ENCODE data around the gene ARHGAP4. TPM values are rescaled to one million over a fixed set of nuclear protein-coding genes. Genes with fewer than 3 reads are reported as not detected.

Gene ARHGAP4
- total and polyA plus RNA-seq, 2 donors (not counting 3 experiments of a cell fraction or from before 2014, with no cell fraction given): 20.9 to 33.3 TPM

DNA sequence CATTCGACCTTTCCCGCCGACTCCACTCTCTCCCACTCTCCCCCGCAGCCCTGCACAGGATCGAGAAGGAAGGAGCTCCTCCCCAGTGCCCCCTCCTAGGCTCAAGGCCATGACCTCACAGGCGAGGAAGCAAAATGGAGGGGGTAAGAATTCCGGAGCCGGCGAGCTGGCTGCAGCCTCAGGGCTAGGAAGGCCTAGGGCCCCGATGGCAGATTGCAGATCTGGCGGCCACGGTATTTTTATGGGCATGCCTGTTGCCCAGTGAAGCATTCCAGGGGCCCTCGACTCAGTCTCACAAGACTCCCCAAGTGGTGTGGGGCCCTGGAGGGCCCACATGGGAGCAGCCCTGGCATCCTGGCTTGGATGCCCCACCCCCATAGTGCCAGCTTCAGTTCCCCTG is 39.1 kb downstream of the ARHGAP4 start:
- peaks cover 28 to 32% of the 10 kb centered on the region in 2 experiments for H3K27me3 ChIP-seq (ENCODE audit: control insufficient read depth in 2 of 2, insufficient read depth in 2 of 2, low read length in 2 of 2)
- TF ChIP-seq, protein P1, sequence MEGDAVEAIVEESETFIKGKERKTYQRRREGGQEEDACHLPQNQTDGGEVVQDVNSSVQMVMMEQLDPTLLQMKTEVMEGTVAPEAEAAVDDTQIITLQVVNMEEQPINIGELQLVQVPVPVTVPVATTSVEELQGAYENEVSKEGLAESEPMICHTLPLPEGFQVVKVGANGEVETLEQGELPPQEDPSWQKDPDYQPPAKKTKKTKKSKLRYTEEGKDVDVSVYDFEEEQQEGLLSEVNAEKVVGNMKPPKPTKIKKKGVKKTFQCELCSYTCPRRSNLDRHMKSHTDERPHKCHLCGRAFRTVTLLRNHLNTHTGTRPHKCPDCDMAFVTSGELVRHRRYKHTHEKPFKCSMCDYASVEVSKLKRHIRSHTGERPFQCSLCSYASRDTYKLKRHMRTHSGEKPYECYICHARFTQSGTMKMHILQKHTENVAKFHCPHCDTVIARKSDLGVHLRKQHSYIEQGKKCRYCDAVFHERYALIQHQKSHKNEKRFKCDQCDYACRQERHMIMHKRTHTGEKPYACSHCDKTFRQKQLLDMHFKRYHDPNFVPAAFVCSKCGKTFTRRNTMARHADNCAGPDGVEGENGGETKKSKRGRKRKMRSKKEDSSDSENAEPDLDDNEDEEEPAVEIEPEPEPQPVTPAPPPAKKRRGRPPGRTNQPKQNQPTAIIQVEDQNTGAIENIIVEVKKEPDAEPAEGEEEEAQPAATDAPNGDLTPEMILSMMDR (IDR thresholded peaks at IDR 0.05; ENCODE audit: extremely low read depth in 1 of 2, insufficient read depth in 1 of 2, low read depth in 1 of 2, low read length in 2 of 2): no peak
- TF ChIP-seq POLR2A (IDR thresholded peaks at IDR 0.05; ENCODE audit: low read depth, low read length) (no peak), POLR2AphosphoS5 (IDR thresholded peaks at IDR 0.05; ENCODE audit: insufficient read depth, low read depth, low read length) (no peak), EZH2 (IDR thresholded peaks at IDR 0.05; ENCODE audit: borderline replicate concordance, low read depth, low read length, severe bottlenecking) (no peak), JUN (IDR thresholded peaks at IDR 0.05; ENCODE audit: borderline replicate concordance, insufficient read depth, insufficient read length, low read depth) (no peak), MYC (IDR thresholded peaks at IDR 0.05; ENCODE audit: low read depth, low read length) (no peak), GATA2 (IDR thresholded peaks at IDR 0.05; ENCODE audit: insufficient read depth, insufficient read length, low read depth, low read length) (no peak), FOS (IDR thresholded peaks at IDR 0.05; ENCODE audit: borderline replicate concordance, insufficient read depth, low read length) (no peak)
- TF ChIP-seq, protein P2, sequence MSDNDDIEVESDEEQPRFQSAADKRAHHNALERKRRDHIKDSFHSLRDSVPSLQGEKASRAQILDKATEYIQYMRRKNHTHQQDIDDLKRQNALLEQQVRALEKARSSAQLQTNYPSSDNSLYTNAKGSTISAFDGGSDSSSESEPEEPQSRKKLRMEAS (IDR thresholded peaks at IDR 0.05; ENCODE audit: insufficient read depth, insufficient read length): no peak
- H4K20me1 ChIP-seq (replicated peaks; ENCODE audit: control insufficient read depth, extremely low read depth, insufficient read depth, low read length): no peaks in the 10 kb centered on the region
- FAIRE-seq: no peak
- no peak overlapping the region for H3K4me3 ChIP-seq (replicated peaks in 1 of 3; ENCODE audit: insufficient read depth in 1 of 3, low read depth in 1 of 3, low read length in 3 of 3)
- ChIA-PET POLR2A (no interaction called here), CTCF (no interaction called here)
- H3K9me3 ChIP-seq (replicated peaks; ENCODE audit: control insufficient read depth, insufficient read depth, low read length): no peaks in the 10 kb centered on the region
- dilution Hi-C loops (cut with MboI; ENCODE audit: extremely low pct_ligation_motif_present, low sequenced_read_pairs) (no loop called here), intact Hi-C loops (cut with micrococcal nuclease) (loop anchor here (10.0 kb wide), 1 partner anchor 72 kb away; no protein-coding TSS in a partner anchor)
- H3K27ac ChIP-seq (ENCODE audit: insufficient read depth, low read depth, low read length): no peak overlapping the region
- no peak overlapping the region for H2AFZ ChIP-seq (ENCODE audit: low read depth, low read length)
- H3K79me2 ChIP-seq (ENCODE audit: control insufficient read depth, insufficient read depth, low read length): no peaks in the 10 kb centered on the region
- H3K36me3 ChIP-seq (ENCODE audit: control insufficient read depth in 2 of 2, extremely low read depth in 1 of 2, insufficient read depth in 2 of 2, low read length in 2 of 2): no peaks in the 10 kb centered on the region
- no peak overlapping the region for H3K4me2 ChIP-seq (ENCODE audit: insufficient read depth, low read length)
- no peaks in the 10 kb centered on the region for H3K9me1 ChIP-seq (replicated peaks; ENCODE audit: control insufficient read depth, extremely low read depth, insufficient read depth, low read length)
- no peak for DNase-seq (ENCODE audit: low read depth, low spot score)
- no peaks in the 10 kb centered on the region for H3K4me1 ChIP-seq (ENCODE audit: control insufficient read depth, extremely low read depth, insufficient read depth, low read length)
- no peak overlapping the region for H3K9ac ChIP-seq (replicated peaks; ENCODE audit: extremely low read depth, insufficient read depth, low read length)
- no TSS peak for BruUV-seq (replicated peaks)

All from endothelial cell of umbilical vein (primary cell).